Small intestine (tissue), 7 donors: ENCODE results near the gene STK17B. TPM values are rescaled to one million over a fixed set of nuclear protein-coding genes. Genes with fewer than 3 reads are reported as not detected.

Experiments
- DNase-seq, 2 donors: peaks; one replicate each; pipeline versions ENCODE4 v3.0.0 to v3.0.0-alpha.2; 2013
- FAIRE-seq: peaks from 2 replicates; lab custom pipeline; 2012; peaks lifted over from hg19 to GRCh38; lab: Jason Lieb, UNC
- H3K27ac ChIP-seq, 3 donors: one replicate each; pipeline ENCODE4 v1.5.1; 2013; ENCODE audit warnings: low read length in 2 of 3, mild to moderate bottlenecking in 2 of 3, control low read depth in 1 of 3, inconsistent platforms in 1 of 3, low read depth in 1 of 3, moderate library complexity in 1 of 3
- H3K27me3 ChIP-seq, 3 donors: one replicate each; pipeline ENCODE4 v1.6.1; 2013; ENCODE audit warnings: low read length in 3 of 3, inconsistent platforms in 1 of 3; ENCODE audit not compliant: control insufficient read depth in 3 of 3, insufficient read depth in 3 of 3
- H3K36me3 ChIP-seq, 3 donors: one replicate each; pipeline ENCODE4 v1.6.1; 2013; ENCODE audit warnings: low read length in 3 of 3, inconsistent platforms in 1 of 3, low read depth in 1 of 3, mild to moderate bottlenecking in 1 of 3, moderate library complexity in 1 of 3; ENCODE audit not compliant: control insufficient read depth in 3 of 3, insufficient read depth in 2 of 3
- H3K4me1 ChIP-seq, 3 donors: one replicate each; pipeline ENCODE4 v1.6.1; 2013; ENCODE audit warnings: low read length in 2 of 3, inconsistent platforms in 1 of 3, low read depth in 1 of 3, mild to moderate bottlenecking in 1 of 3, moderate library complexity in 1 of 3; ENCODE audit not compliant: control insufficient read depth in 3 of 3, insufficient read depth in 2 of 3
- H3K4me3 ChIP-seq, 3 donors: one replicate each; pipeline ENCODE4 v1.5.1; 2013; ENCODE audit warnings: low read length in 3 of 3, control low read depth in 1 of 3, inconsistent platforms in 1 of 3, low read depth in 1 of 3, mild to moderate bottlenecking in 1 of 3, moderate library complexity in 1 of 3
- H3K9me3 ChIP-seq, 2 donors: one replicate each; pipeline ENCODE4 v1.6.1; 2013; ENCODE audit warnings: low read depth in 1 of 2, low read length in 1 of 2; ENCODE audit not compliant: control insufficient read depth in 2 of 2, insufficient read depth in 1 of 2
- WGBS, 3 donors: extraction: QIAGEN DNeasy Blood & Tissue Kit; methylation state at CpG; one replicate each; pipeline ENCODE4 v1.1.7; 2013; 5-methylcytosine and 5-hydroxymethylcytosine counted together
- polyA plus RNA-seq, 4 donors: library from polyadenylated mRNA; stranded (reverse) in 3 of 4; unstranded in 1 of 4; fragments of 200-250 nt in 3 of 4; fragments of 120-200 nt in 1 of 4; gene quantifications; one replicate each; pipeline versions ENCODE4 v1.2.1 to v1.2.3, GENCODE V29; 2013
- donor health status: healthy with polysubstance abuse.
- donor health status: control.
- donor health status: control.
- donor health status: Bipolar disorder and iron deficiency.
- donor health status: healthy.

STK17B gene
- polyA plus RNA-seq, 4 donors: 6.7 to 27.7 (median 19.2) TPM

DNA sequence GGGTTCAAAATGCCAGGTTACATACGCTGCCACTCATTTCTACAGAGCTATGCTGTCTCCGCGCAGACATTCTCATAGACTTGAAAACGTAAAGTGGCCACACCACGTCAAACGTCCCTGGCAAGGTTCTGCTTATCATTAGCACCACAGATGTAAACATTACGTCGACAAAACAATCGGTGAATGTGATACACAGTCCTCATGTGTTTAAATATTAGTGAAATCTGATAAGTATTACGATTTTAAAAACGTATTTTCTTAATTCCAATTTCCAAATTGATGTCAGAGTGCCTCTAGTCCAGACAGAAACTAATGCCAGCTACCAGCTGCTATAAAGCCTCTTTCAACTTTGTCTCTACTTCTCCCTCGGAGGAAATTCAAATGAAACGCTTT is 1.2 kb downstream of the STK17B start:
- H3K4me3 ChIP-seq: peak overlapping the region; percentile 92 to 97 (median 96)
- no peak for FAIRE-seq
- peak; percentile 65 to 76 for DNase-seq
- H3K27me3 ChIP-seq: no peaks in the 10 kb centered on the region
- 0 to 1% (median 0%) methylated on average over 13 of the region's 13 CpGs for WGBS, 3 donors
- peak overlapping the region; percentile 96 to 99 (median 96) for H3K27ac ChIP-seq
- no peaks in the 10 kb centered on the region for H3K9me3 ChIP-seq
- H3K36me3 ChIP-seq: no peaks in the 10 kb centered on the region
- peaks cover 0 to 7% (median 2%) of the 10 kb centered on the region in 3 donors for H3K4me1 ChIP-seq

DNA sequence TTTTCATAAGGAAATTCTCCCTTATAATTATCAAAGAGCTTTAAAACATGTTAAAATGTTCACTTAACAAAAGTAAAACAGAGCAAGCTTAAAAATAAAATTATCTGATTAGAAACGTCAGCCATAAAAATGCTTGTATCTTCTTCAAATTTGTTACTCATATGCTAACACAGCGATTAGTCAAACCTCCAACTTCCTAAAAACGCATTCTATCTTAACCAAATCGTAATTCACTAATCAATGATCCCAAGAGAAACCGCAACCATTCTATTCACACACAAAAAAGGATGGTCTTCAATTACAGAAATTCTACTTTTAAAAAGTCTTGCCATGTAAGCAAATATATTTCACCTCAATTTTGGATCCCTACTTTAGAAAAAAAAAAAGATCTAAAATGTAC is 1.9 kb downstream of the STK17B start:
- Histone ChIP-seq H3K27me3 (no peaks in the 10 kb centered on the region), H3K4me1 (peaks cover 0 to 7% (median 2%) of the 10 kb centered on the region in 3 donors), H3K27ac (no peak overlapping the region), H3K4me3 (peak overlapping the region; percentile 92 to 97 (median 96)), H3K36me3 (no peaks in the 10 kb centered on the region), H3K9me3 (no peaks in the 10 kb centered on the region)
- no peak for FAIRE-seq
- 29 to 50% (median 39%) methylated on average over 5 of the region's 5 CpGs for WGBS, 3 donors
- no peak for DNase-seq

DNA sequence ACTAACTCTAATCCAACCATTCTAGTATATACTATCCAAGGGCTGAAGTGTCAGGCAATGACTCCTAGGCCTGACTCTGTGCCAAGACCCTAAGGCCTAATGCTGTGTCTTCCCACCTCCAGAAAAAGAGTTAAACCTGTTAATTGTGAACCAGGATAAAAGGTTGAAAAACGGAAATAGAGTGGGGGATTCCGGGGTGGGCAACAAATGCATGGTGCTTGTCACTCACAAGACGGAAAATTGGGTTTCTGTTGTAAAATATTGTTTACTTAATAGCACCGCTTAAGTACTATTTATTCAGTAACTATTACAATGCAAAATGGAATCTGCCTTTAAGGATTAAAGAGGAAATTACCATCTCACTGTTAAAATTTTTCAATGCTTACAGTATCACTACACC is 3.2 kb downstream of the STK17B start:
- Histone ChIP-seq H3K27me3 (no peaks in the 10 kb centered on the region), H3K27ac (peak overlapping the region in 2 of 3 donors; percentile 14 to 52), H3K4me3 (peak overlapping the region in 2 of 3 donors; percentile 4 to 51), H3K36me3 (no peaks in the 10 kb centered on the region), H3K9me3 (no peaks in the 10 kb centered on the region), H3K4me1 (peaks cover 0 to 7% (median 2%) of the 10 kb centered on the region in 3 donors)
- DNase-seq (no peak), FAIRE-seq (no peak)
- WGBS, 3 donors: 57 to 72% (median 66%) methylated on average over 4 of the region's 4 CpGs

DNA sequence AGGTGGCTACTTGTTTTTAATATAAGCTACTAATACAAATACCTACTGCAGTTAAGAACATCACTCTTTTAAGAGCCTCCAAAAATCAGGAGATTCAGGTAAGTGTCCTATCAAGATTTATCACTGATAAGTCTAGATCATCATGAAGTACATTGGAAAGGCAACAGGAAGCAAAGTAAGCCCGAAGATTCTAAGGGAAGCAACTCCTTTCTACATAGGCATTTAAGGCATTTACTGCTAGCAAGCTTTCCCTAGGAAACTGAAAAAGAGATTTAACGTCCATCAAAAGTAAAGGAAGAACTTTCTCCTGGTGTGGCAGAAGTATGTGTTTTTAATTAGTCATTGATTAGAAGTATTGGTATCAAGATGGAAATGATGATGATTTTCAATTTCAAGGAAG is 3.7 kb downstream of the STK17B start:
- DNase-seq: no peak
- Histone ChIP-seq H3K9me3 (no peaks in the 10 kb centered on the region), H3K36me3 (peaks cover 0 to 2% (median 2%) of the 10 kb centered on the region in 3 donors), H3K27ac (peak overlapping the region in 1 of 3 donors; percentile 28), H3K4me3 (peak overlapping the region in 1 of 3 donors; percentile 47), H3K27me3 (no peaks in the 10 kb centered on the region), H3K4me1 (peaks cover 0 to 7% (median 2%) of the 10 kb centered on the region in 3 donors)
- WGBS, 3 donors: 60 to 66% (median 61%) methylated on average over 2 of the region's 2 CpGs
- FAIRE-seq: no peak

DNA sequence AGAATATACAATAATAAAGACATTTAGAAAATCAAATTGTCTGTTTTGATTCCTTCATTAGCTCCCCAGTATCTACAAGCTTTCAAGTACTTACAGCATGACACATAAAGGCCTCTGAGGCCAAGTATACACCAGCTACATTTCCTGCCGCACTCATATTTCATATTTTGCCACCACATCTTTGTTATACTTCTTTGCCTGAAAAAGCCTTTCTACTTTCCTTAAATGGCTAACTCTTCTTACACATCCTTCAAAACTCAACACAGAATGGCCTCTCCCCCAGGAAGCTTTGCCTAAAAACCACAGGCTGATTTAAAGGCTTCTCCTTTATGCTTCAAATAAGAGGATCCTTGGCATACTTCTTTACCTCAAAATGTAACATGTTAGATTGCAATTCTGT is 4.5 kb downstream of the STK17B start:
- FAIRE-seq (no peak), DNase-seq (peak in 1 of 2 donors; percentile 31)
- 57 to 80% (median 78%) methylated on average over 1 of the region's 1 CpG for WGBS, 3 donors
- H3K27me3 ChIP-seq: no peaks in the 10 kb centered on the region
- peak overlapping the region in 1 of 3 donors; percentile 47 for H3K4me3 ChIP-seq
- H3K9me3 ChIP-seq: no peaks in the 10 kb centered on the region
- peak overlapping the region in 2 of 3 donors; percentile 30 to 74 for H3K27ac ChIP-seq
- H3K4me1 ChIP-seq: peaks cover 0 to 1% (median 0%) of the 10 kb centered on the region in 3 donors
- H3K36me3 ChIP-seq: peaks cover 0 to 6% (median 5%) of the 10 kb centered on the region in 3 donors

DNA sequence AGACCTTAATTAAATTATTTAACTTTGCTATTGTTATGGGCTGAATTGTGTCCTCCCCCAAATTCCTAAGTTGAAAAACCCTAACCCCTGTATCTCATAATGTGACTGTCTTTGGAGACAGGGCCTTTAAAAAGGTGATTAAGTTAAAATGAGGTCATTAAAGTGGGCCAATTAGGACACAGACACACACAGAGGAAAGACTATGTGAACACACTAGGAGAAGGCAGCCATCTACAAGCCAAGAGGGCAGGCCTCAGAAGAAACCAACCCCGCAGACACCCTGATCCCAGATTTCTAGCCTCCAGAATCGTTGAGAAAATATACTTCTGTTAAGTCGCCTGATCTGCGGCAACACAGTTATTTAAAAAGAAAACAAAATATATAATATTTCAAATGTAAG is 6.4 kb downstream of the STK17B start:
- WGBS, 3 donors: 58 to 69% (median 59%) methylated on average over 4 of the region's 4 CpGs
- H3K4me3 ChIP-seq: peak overlapping the region in 1 of 3 donors; percentile 14
- FAIRE-seq: no peak

DNA sequence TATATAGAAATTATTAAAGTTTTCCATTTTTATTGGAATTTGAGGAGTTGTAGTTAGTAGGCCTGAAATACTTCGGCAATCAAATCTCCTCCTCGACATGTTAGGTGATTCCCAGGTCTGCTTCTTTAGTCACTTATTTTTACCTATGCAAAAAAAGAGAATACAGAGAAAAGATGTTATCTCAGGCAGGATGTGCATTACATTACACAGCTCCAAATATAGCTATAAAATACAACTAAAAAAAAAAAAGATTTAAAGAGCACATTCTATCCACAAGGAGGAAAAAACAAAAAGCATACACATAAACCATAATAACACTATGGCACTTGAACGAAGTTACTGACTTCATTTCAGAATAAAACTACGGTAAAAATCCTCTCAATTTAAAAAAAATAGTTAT is 8.1 kb downstream of the STK17B start:
- Histone ChIP-seq H3K36me3 (peaks cover 0 to 12% (median 8%) of the 10 kb centered on the region in 3 donors), H3K4me3 (no peak overlapping the region), H3K27me3 (no peaks in the 10 kb centered on the region), H3K27ac (no peak overlapping the region), H3K9me3 (no peaks in the 10 kb centered on the region), H3K4me1 (peaks cover 0 to 2% (median 0%) of the 10 kb centered on the region in 3 donors)
- FAIRE-seq (no peak), DNase-seq (no peak)
- 60 to 68% (median 67%) methylated on average over 4 of the region's 4 CpGs for WGBS, 3 donors

More for the DNA sequence above, 6.4 kb downstream of the STK17B start:
- Histone ChIP-seq H3K4me1 (no peaks in the 10 kb centered on the region), H3K27ac (no peak overlapping the region), H3K36me3 (peaks cover 0 to 9% (median 6%) of the 10 kb centered on the region in 3 donors), H3K27me3 (no peaks in the 10 kb centered on the region), H3K9me3 (no peaks in the 10 kb centered on the region)
- no peak for DNase-seq

DNA sequence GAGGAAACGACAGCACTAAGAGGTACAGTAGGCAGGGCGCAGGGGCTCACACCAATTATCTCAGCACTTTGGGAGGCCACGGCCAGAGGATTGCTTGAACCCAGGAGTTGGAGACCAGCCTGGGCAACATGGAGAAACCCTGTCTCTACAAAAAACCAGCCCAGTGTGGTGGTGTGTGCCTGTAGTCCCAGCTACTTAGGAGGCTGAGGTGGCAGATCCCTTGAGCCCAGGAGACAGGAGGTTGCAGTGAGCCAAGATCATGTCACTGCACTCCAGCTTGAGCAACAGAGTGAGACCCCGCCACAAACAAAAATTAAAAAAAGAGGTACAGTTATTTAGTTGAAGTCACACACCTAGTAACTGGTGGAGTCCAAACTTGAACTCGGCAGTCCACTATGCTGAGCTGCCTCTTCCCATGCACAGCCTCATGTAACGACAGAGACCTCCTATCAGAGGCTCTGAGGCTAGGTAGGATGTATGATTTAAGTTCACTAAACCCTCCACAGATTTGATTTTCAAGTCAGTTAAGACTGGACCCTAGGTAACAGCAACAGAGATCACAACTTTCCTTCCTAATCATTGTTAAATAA is 8.7 kb downstream of the STK17B start:
- Histone ChIP-seq H3K36me3 (peaks cover 0 to 12% (median 8%) of the 10 kb centered on the region in 3 donors), H3K4me3 (peak overlapping the region in 1 of 3 donors; percentile 10), H3K4me1 (peaks cover 0 to 2% (median 0%) of the 10 kb centered on the region in 3 donors), H3K9me3 (no peaks in the 10 kb centered on the region), H3K27me3 (no peaks in the 10 kb centered on the region), H3K27ac (peak overlapping the region in 2 of 3 donors; percentile 55 to 71)
- FAIRE-seq: no peak
- 68 to 91% (median 79%) methylated on average over 6 of the region's 6 CpGs for WGBS, 3 donors
- no peak for DNase-seq
